HEK293 (cell line): Measurements from ENCODE around the gene VPS37C.

ENCODE experiments used
- CTCF ChIA-PET: fragments of 350-600 bp; formaldehyde crosslinking; extraction: SDS; loops from one replicate; lab custom pipeline; 2021; ENCODE audit warnings: antibody characterized with exemption; lab: Yijun Ruan, JAX
- POLR2A ChIA-PET: fragments of 300-600 bp; formaldehyde crosslinking; extraction: SDS; loops from one replicate; lab custom pipeline; 2020; ENCODE audit warnings: antibody characterized with exemption, inconsistent platforms; lab: Yijun Ruan, JAX
- H3K27ac ChIP-seq: fragments of 200-500 bp; sonication (Bioruptor generic); 2 replicates; pipeline ENCODE4 v1.5.1; 2014; ENCODE audit warnings: low read depth, low read length, control low read depth, inconsistent platforms; ENCODE audit errors: extremely low read depth
- H3K36me3 ChIP-seq, 2 experiments: fragments of 200-500 bp in 1 of 2; sonication (Bioruptor generic) in 1 of 2; 1 replicate in 1 of 2; 2 replicates in 1 of 2; pipeline ENCODE4 v1.5.1; 2014 to 2017; ENCODE audit warnings: inconsistent platforms in 2 of 2, low read length in 2 of 2; ENCODE audit not compliant: control insufficient read depth in 2 of 2, insufficient read depth in 1 of 2
- H3K4me1 ChIP-seq: fragments of 200-500 bp; sonication (Bioruptor generic); 2 replicates; pipeline ENCODE4 v1.5.1; 2014; ENCODE audit warnings: mild to moderate bottlenecking, low read length, inconsistent platforms; ENCODE audit not compliant: control insufficient read depth, insufficient read depth
- H3K4me3 ChIP-seq: 2 replicates; pipeline ENCODE4 v1.5.1; 2011; ENCODE audit warnings: low read depth, mild to moderate bottlenecking, control low read depth, low read length, moderate library complexity
- H3K9me3 ChIP-seq: fragments of 200-500 bp; sonication (Bioruptor generic); 2 replicates; pipeline ENCODE4 v1.5.1; 2014; ENCODE audit warnings: low read depth, low read length, inconsistent platforms; ENCODE audit not compliant: control insufficient read depth, insufficient read depth
- EGR2 ChIP-seq: fragments of 450-650 bp; formaldehyde crosslinking; IDR thresholded peaks from 2 replicates; pipeline ENCODE4 v1.5.1; 2016; ENCODE audit warnings: low read depth, missing biosample characterization, missing genetic modification characterization
- PRDM1 ChIP-seq: fragments of 450-650 bp; formaldehyde crosslinking; IDR thresholded peaks from 2 replicates; pipeline ENCODE4; 2016; ENCODE audit warnings: missing biosample characterization, missing genetic modification characterization
- TCF7L2 ChIP-seq: IDR thresholded peaks from 2 replicates; pipeline ENCODE4 v1.6.1; 2011; ENCODE audit warnings: low read depth, mild to moderate bottlenecking, inconsistent platforms, low read length, moderate library complexity, borderline replicate concordance
- YY2 ChIP-seq: fragments of 450-650 bp; formaldehyde crosslinking; IDR thresholded peaks from 2 replicates; pipeline ENCODE4 v1.5.1; 2016; ENCODE audit warnings: missing biosample characterization, missing genetic modification characterization
- ZBTB17 ChIP-seq: fragments of 450-650 bp; formaldehyde crosslinking; IDR thresholded peaks from 2 replicates; pipeline ENCODE4 v1.5.1; 2016; ENCODE audit warnings: missing biosample characterization, missing genetic modification characterization
- ZBTB8A ChIP-seq: fragments of 450-650 bp; formaldehyde crosslinking; IDR thresholded peaks from 2 replicates; pipeline ENCODE4 v1.5.1; 2016; ENCODE audit warnings: missing biosample characterization, missing genetic modification characterization
- ZNF16 ChIP-seq: fragments of 450-650 bp; formaldehyde crosslinking; IDR thresholded peaks from 2 replicates; pipeline ENCODE4 v1.5.1; 2016; ENCODE audit warnings: low read depth, missing biosample characterization, missing genetic modification characterization
- ZNF2 ChIP-seq: fragments of 450-650 bp; formaldehyde crosslinking; IDR thresholded peaks from 2 replicates; pipeline ENCODE4 v1.5.1; 2016; ENCODE audit warnings: missing biosample characterization, missing genetic modification characterization
- ZNF24 ChIP-seq: fragments of 450-650 bp; formaldehyde crosslinking; IDR thresholded peaks from 2 replicates; pipeline ENCODE4 v1.5.1; 2016; ENCODE audit warnings: missing biosample characterization, missing genetic modification characterization
- ZNF335 ChIP-seq: fragments of 450-650 bp; formaldehyde crosslinking; conservative IDR thresholded peaks from 2 replicates; pipeline ENCODE4 v1.5.1; 2016; ENCODE audit warnings: missing biosample characterization, missing genetic modification characterization
- ZNF76 ChIP-seq: fragments of 450-650 bp; formaldehyde crosslinking; IDR thresholded peaks from 2 replicates; pipeline ENCODE4; 2016; ENCODE audit warnings: low read depth, missing biosample characterization, missing genetic modification characterization, borderline replicate concordance
- ZSCAN30 ChIP-seq: fragments of 450-650 bp; IDR thresholded peaks from 2 replicates; pipeline ENCODE4 v1.5.1; 2018; ENCODE audit warnings: missing biosample characterization, mild to moderate bottlenecking, missing genetic modification characterization, moderate library complexity
- TF ChIP-seq, protein P1 (sequence below): fragments of 450-650 bp; formaldehyde crosslinking; IDR thresholded peaks from 2 replicates; pipeline ENCODE4 v1.5.1; 2016; ENCODE audit warnings: missing biosample characterization, missing genetic modification characterization
- TF ChIP-seq, protein P2 (sequence below): fragments of 450-650 bp; formaldehyde crosslinking; IDR thresholded peaks from 2 replicates; pipeline ENCODE4 v1.5.1; 2016; ENCODE audit warnings: missing biosample characterization, missing genetic modification characterization
- TF ChIP-seq, protein P3 (sequence below): fragments of 450-650 bp; formaldehyde crosslinking; IDR thresholded peaks from 2 replicates; pipeline ENCODE4 v1.5.1; 2016; ENCODE audit warnings: missing biosample characterization, missing genetic modification characterization

VPS37C gene

DNA sequence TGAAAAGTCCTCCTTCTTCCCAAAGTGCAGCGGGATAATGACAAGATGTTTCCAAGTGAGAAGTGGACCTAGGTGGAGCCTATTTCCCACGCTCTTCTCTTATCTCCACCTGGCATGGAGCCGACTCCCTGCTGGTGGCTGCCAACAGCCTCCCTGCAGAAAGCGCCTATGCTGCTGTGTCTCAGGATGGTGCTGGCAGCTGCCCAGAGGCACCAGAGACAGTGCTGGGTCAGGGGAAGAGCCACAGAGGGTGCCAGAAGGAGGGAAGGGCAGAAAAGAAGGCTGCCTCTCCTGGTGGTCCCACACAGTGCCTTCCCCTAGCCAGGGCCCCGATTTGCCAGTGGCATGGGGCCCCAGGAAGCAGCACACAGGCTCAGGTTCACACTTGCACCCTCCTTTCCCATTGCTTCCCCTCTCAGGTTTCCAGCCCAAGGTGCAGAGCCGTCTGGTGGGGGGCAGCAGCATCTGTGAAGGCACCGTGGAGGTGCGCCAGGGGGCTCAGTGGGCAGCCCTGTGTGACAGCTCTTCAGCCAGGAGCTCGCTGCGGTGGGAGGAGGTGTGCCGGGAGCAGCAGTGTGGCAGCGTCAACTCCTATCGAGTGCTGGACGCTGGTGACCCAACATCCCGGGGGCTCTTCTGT lies 39.9 kb downstream of the VPS37C start (continued):
- TF ChIP-seq EGR2 (tag by site-specific recombination) = 0 out of 2 replicates have a peak, but pooled peaks have one; percentile 19
- TF ChIP-seq, protein P1, sequence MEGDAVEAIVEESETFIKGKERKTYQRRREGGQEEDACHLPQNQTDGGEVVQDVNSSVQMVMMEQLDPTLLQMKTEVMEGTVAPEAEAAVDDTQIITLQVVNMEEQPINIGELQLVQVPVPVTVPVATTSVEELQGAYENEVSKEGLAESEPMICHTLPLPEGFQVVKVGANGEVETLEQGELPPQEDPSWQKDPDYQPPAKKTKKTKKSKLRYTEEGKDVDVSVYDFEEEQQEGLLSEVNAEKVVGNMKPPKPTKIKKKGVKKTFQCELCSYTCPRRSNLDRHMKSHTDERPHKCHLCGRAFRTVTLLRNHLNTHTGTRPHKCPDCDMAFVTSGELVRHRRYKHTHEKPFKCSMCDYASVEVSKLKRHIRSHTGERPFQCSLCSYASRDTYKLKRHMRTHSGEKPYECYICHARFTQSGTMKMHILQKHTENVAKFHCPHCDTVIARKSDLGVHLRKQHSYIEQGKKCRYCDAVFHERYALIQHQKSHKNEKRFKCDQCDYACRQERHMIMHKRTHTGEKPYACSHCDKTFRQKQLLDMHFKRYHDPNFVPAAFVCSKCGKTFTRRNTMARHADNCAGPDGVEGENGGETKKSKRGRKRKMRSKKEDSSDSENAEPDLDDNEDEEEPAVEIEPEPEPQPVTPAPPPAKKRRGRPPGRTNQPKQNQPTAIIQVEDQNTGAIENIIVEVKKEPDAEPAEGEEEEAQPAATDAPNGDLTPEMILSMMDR = no peak
- peak; percentile 37; the same call in 1 of the 2 replicates for TF ChIP-seq ZBTB8A (tag by site-specific recombination)
- no peak for TF ChIP-seq ZSCAN30 (tag by site-specific recombination)

DNA sequence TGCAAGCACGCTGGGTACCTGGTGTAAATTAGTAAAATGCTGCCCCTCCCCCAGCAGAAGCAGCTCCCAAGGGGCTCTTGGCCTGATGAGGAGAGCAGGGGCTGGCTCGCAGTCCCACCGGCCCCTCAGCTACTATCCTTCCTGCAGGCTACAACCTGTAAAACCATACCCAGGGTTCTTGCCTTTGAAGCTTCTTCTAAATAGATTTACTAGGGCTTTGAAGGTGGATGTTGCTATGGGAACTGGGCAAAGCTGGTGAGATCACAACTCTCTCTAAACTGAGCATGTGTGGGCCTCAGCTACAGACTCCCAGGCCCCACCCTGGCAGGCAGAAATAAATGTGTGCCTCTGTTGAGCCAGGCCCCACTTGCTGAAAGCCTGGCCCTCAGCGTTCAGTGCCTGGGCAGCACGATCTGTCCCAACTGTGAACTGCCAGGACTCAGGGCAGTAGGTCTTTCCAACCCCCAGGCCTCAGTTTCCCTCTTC lies 40.5 kb downstream of the VPS37C start:
- Histone ChIP-seq H3K4me1 (peaks cover 10% of the 10 kb centered on the region; the same call in 1 of the 2 replicates), H3K27ac (peak overlapping the region; percentile 2; the same call in 1 of the 2 replicates), H3K36me3 (no peaks in the 10 kb centered on the region), H3K4me3 (no peak overlapping the region), H3K9me3 (no peaks in the 10 kb centered on the region)
- TF ChIP-seq ZNF2 (tag by site-specific recombination) (no peak), ZBTB17 (tag by site-specific recombination) (peak; percentile 87), ZNF335 (peak; percentile 79), ZNF24 (tag by site-specific recombination) (0 out of 2 replicates have a peak, but pooled peaks have one; percentile 21), ZNF76 (tag by site-specific recombination) (no peak), ZNF16 (tag by site-specific recombination) (no peak)
- ChIA-PET POLR2A (no interaction called here), CTCF (interaction anchor here (0.7 kb wide), 1 partner anchor 8 kb away, joined by 4 read pairs; no protein-coding TSS in a partner anchor)

DNA sequence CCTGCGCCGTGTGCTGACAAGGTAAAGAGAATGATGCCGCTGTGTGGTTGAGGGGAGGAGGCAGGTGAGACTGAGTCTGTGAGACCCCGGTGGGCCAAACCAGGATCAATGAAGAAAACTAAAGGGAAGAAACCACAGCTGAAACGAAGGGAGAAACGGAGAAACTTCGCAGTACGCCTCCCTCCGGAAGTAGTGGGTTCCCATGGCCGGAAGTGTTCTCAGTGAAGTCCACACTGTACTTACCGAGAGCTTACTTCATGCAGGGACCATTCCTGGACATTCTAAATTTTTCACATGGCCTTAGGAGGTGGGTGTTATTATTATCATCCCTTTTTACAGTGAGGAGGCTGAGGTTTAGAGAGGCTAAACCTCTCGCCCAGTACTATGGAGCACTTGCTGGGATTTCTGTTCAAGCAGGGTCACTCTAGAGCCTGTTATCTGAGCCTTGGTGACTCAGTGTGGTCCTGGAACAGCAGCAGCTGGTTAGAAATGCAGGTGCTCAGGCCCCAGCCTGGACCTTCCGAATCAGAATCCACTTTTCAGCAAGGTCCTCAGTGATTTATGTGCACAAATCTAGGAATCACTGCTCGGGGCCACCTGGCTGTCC lies 41.0 kb downstream of the VPS37C start:
- Histone ChIP-seq H3K4me1 (peaks cover 10% of the 10 kb centered on the region; the same call in 1 of the 2 replicates), H3K36me3 (no peaks in the 10 kb centered on the region), H3K9me3 (no peaks in the 10 kb centered on the region), H3K4me3 (no peak overlapping the region), H3K27ac (0 out of 2 replicates have a peak overlapping the region, but pooled peaks have one; percentile 2)
- ChIA-PET POLR2A (no interaction called here), CTCF (interaction anchor here (0.7 kb wide), 1 partner anchor 9 kb away, joined by 4 read pairs; no protein-coding TSS in a partner anchor)
- TF ChIP-seq, protein P2, sequence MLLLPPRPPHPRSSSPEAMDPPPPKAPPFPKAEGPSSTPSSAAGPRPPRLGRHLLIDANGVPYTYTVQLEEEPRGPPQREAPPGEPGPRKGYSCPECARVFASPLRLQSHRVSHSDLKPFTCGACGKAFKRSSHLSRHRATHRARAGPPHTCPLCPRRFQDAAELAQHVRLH (tag by site-specific recombination) = no peak
- TF ChIP-seq, protein P3, sequence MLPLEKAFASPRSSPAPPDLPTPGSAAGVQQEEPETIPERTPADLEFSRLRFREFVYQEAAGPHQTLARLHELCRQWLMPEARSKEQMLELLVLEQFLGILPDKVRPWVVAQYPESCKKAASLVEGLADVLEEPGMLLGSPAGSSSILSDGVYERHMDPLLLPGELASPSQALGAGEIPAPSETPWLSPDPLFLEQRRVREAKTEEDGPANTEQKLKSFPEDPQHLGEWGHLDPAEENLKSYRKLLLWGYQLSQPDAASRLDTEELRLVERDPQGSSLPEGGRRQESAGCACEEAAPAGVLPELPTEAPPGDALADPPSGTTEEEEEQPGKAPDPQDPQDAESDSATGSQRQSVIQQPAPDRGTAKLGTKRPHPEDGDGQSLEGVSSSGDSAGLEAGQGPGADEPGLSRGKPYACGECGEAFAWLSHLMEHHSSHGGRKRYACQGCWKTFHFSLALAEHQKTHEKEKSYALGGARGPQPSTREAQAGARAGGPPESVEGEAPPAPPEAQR (tag by site-specific recombination) = no peak
- no peak for TF ChIP-seq YY2 (tag by site-specific recombination)
- no peak for TF ChIP-seq PRDM1 (tag by site-specific recombination)

DNA sequence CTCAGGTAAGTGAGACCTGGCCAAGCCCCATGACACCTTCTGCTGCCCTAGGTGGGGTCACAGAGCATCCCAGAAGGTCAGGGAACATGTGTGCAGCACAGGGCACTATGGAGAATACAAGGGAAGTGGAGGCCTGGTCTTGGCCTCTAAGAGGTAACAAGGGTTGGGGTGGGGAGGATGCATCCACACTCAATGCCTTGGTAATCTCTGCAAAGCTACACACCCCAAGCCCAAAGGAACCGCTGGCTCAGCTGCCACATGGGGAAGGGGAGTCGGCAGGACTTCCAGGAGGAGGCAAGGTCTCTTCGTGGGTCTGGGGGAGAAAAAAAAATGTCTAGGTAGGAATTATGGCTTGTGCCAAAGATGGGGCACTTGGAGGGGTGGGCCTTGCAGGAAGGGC lies 41.7 kb downstream of the VPS37C start:
- ChIA-PET CTCF (no interaction called here), POLR2A (no interaction called here)
- no peaks in the 10 kb centered on the region for H3K36me3 ChIP-seq
- TF ChIP-seq TCF7L2 = no peak
- no peak for TF ChIP-seq ZBTB17 (tag by site-specific recombination)
- TF ChIP-seq, all 188 proteins: peak for 0
- H3K9me3 ChIP-seq = no peaks in the 10 kb centered on the region
- peaks cover 10% of the 10 kb centered on the region; the same call in 1 of the 2 replicates for H3K4me1 ChIP-seq
- H3K27ac ChIP-seq = no peak overlapping the region
- no peak overlapping the region for H3K4me3 ChIP-seq
